ENCODE measurements around the gene PPM1H.
"Not testable (repeated sequence)": the region's sequence is repeated elsewhere in the genome, so short reads cannot be mapped to it uniquely, and the experiment has no call there.

PPM1H gene

GRCh38 chr12:62681306-62681705 is 253.6 kb downstream of the PPM1H start:
- no peak for DNase-seq (ENCODE audit: low spot score)

GRCh38 chr12:62679608-62680007 is 255.3 kb downstream of the PPM1H start:
- no peak for DNase-seq (ENCODE audit: low spot score)

GRCh38 chr12:62677355-62677754 is 257.6 kb downstream of the PPM1H start:
- DNase-seq (ENCODE audit: low spot score): no peak

GRCh38 chr12:62676521-62677307 is 258.2 kb downstream of the PPM1H start:
- no peak for DNase-seq (ENCODE audit: low spot score)

GRCh38 chr12:62673028-62673815 is 261.7 kb downstream of the PPM1H start:
- DNase-seq (ENCODE audit: low spot score): no peak

- no peak for DNase-seq (ENCODE audit: low spot score)
Observed at GRCh38 chr12:62670986-62671720, 263.8 kb downstream of the PPM1H start.

GRCh38 chr12:62668782-62669181 is 266.2 kb downstream of the PPM1H start:
- no peak for DNase-seq (ENCODE audit: low spot score)

GRCh38 chr12:62664951-62665350 is 270.0 kb downstream of the PPM1H start:
- DNase-seq (ENCODE audit: low spot score): not testable (repeated sequence)

- peak; percentile 14 for DNase-seq (ENCODE audit: low spot score)
Observed at GRCh38 chr12:62660756-62661155, 274.2 kb downstream of the PPM1H start.

GRCh38 chr12:62659453-62660295 is 275.3 kb downstream of the PPM1H start:
- no peak for DNase-seq (ENCODE audit: low spot score)

GRCh38 chr12:62658910-62659309 is 276.0 kb downstream of the PPM1H start:
- DNase-seq (ENCODE audit: low spot score): no peak

GRCh38 chr12:62657363-62657632 is 277.7 kb downstream of the PPM1H start:
- DNase-seq (ENCODE audit: low spot score): no peak

- no peak for DNase-seq (ENCODE audit: low spot score)
Observed at GRCh38 chr12:62656591-62657362, 278.2 kb downstream of the PPM1H start.

- no peak for DNase-seq (ENCODE audit: low spot score)
Observed at GRCh38 chr12:62655666-62656151, 279.2 kb downstream of the PPM1H start.

GRCh38 chr12:62654326-62655241 is 280.4 kb downstream of the PPM1H start:
- DNase-seq (ENCODE audit: low spot score): no peak

- no peak for DNase-seq (ENCODE audit: low spot score)
Observed at GRCh38 chr12:62653740-62654139, 281.2 kb downstream of the PPM1H start.

- no peak for DNase-seq (ENCODE audit: low spot score)
Observed at GRCh38 chr12:62653304-62653703, 281.6 kb downstream of the PPM1H start.

- no peak for DNase-seq (ENCODE audit: low spot score)
Observed at GRCh38 chr12:62651138-62651537, 283.8 kb downstream of the PPM1H start.

GRCh38 chr12:62649412-62650138 is 285.4 kb downstream of the PPM1H start:
- DNase-seq (ENCODE audit: low spot score): no peak
